Testis (tissue), 3 donors: ENCODE data around the gene EEIG2. TPM values are rescaled to one million over a fixed set of nuclear protein-coding genes. Genes with fewer than 3 reads are reported as not detected.

ENCODE experiments used
- DNase-seq: peaks from one replicate; pipeline ENCODE4 v3.0.0-alpha.2; 2019
- H3K27ac ChIP-seq, 2 donors: fragments of 200-600 bp; sonication (generic); one replicate each; pipeline ENCODE4 v1.5.1; 2019
- H3K27me3 ChIP-seq: fragments of 200-600 bp; sonication (generic); one replicate; pipeline ENCODE4 v1.5.1; 2019
- H3K36me3 ChIP-seq: fragments of 200-600 bp; sonication (generic); one replicate; pipeline ENCODE4 v1.5.1; 2017; ENCODE audit warnings: low read depth; ENCODE audit errors: missing control alignments
- H3K4me1 ChIP-seq: fragments of 200-600 bp; sonication (generic); one replicate; pipeline ENCODE4 v1.5.1; 2019
- H3K4me3 ChIP-seq, 2 donors: fragments of 200-600 bp; sonication (generic); one replicate each; pipeline ENCODE4 v1.5.1; 2017 to 2019
- H3K9me3 ChIP-seq: fragments of 200-600 bp; sonication (generic); one replicate; pipeline ENCODE4 v1.5.1; 2017
- POLR2A ChIP-seq: fragments of 450-650 bp; IDR thresholded peaks from one replicate; pipeline ENCODE4 v1.6.1; 2017; ENCODE audit warnings: antibody characterized with exemption, mild to moderate bottlenecking, moderate library complexity
- WGBS, 2 donors: methylation state at CpG; one replicate each; pipeline ENCODE4 v1.1.5; 2018; 5-methylcytosine and 5-hydroxymethylcytosine counted together
- intact Hi-C: fragments of 100-400 bp; cut with DNase I; formaldehyde crosslinking; loops from one replicate; pipeline ENCODE4 v1.15.1; 2023; ENCODE audit warnings: low total_unique reads
- polyA plus RNA-seq: library from polyadenylated mRNA; stranded (reverse); fragments of 350-450 nt; fragmentation: Illumina TruSeq; extraction: RNeasy Lipid Tissue Mini Kit (QIAGEN cat#74804); gene quantifications from one replicate; pipeline ENCODE4 v1.2.3, GENCODE V29; 2014; ENCODE audit warnings: low read depth, low replicate concordance; ENCODE audit not compliant: insufficient read depth
- total RNA-seq, 2 donors: library from RNA; depleted of rRNA; stranded (reverse); fragments of >200 nt; gene quantifications; one replicate each; pipeline ENCODE4 v1.2.3, GENCODE V29; 2016
- TF ChIP-seq, protein P1 (sequence below), 3 experiments: fragments of 450-650 bp in 2 of 3; fragments of 200-600 bp in 1 of 3; sonication (generic) in 1 of 3; IDR thresholded peaks; one replicate each; pipeline ENCODE4 v1.5.1; 2016 to 2019; ENCODE audit warnings: antibody characterized with exemption in 3 of 3, mild to moderate bottlenecking in 2 of 3, moderate library complexity in 1 of 3

EEIG2 gene
- total and polyA plus RNA-seq, 3 donors from 2014 or later, result 11.6 to 20.6 (median 14.7) TPM

DNA sequence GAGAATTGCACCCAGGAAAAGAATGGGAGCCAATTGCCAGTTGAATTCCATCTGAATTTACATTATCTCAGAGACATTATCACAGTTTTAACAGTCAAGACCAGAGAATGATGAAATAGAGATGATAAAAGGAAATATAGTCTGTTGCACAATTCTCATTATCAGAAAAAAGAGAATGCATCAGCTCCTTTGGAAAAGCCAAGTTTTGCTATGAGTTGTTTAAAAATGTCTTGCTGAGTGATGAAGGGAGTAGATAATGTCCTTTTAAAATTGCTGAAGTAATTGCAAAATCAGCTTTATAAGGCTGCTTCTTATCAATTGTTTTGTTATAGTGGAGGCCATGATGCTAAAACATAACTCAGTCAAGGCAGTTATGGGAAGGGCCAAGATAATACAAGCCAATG, 37.9 kb upstream of the EEIG2 start:
- H3K27ac ChIP-seq, result no peak overlapping the region
- TF ChIP-seq POLR2A, result no peak
- TF ChIP-seq, protein P1, sequence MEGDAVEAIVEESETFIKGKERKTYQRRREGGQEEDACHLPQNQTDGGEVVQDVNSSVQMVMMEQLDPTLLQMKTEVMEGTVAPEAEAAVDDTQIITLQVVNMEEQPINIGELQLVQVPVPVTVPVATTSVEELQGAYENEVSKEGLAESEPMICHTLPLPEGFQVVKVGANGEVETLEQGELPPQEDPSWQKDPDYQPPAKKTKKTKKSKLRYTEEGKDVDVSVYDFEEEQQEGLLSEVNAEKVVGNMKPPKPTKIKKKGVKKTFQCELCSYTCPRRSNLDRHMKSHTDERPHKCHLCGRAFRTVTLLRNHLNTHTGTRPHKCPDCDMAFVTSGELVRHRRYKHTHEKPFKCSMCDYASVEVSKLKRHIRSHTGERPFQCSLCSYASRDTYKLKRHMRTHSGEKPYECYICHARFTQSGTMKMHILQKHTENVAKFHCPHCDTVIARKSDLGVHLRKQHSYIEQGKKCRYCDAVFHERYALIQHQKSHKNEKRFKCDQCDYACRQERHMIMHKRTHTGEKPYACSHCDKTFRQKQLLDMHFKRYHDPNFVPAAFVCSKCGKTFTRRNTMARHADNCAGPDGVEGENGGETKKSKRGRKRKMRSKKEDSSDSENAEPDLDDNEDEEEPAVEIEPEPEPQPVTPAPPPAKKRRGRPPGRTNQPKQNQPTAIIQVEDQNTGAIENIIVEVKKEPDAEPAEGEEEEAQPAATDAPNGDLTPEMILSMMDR (IDR thresholded peaks at IDR 0.05), result no peak
- DNase-seq, result no peak
- intact Hi-C loops, result no loop called here
- H3K9me3 ChIP-seq, result no peaks in the 10 kb centered on the region
- no peaks in the 10 kb centered on the region for H3K4me1 ChIP-seq
- H3K4me3 ChIP-seq, result no peak overlapping the region
- H3K27me3 ChIP-seq, result no peaks in the 10 kb centered on the region
- H3K36me3 ChIP-seq, result no peaks in the 10 kb centered on the region

- no peaks in the 10 kb centered on the region for H3K4me1 ChIP-seq
- DNase-seq, result no peak
- TF ChIP-seq, protein P1 (IDR thresholded peaks at IDR 0.05), result no peak
- no peak for TF ChIP-seq POLR2A
- no peaks in the 10 kb centered on the region for H3K27me3 ChIP-seq
- intact Hi-C loops, result no loop called here
- no peak overlapping the region for H3K4me3 ChIP-seq
- no peak overlapping the region for H3K27ac ChIP-seq
- no peaks in the 10 kb centered on the region for H3K36me3 ChIP-seq
- H3K9me3 ChIP-seq, result no peaks in the 10 kb centered on the region
These were observed 36.1 kb upstream of the EEIG2 start for GRCh38 chr1:108523829-108524228.

GRCh38 chr1:108524676-108525075, 35.2 kb upstream of the EEIG2 start:
- Histone ChIP-seq H3K36me3 (no peaks in the 10 kb centered on the region), H3K4me1 (no peaks in the 10 kb centered on the region), H3K9me3 (no peaks in the 10 kb centered on the region), H3K27me3 (no peaks in the 10 kb centered on the region), H3K4me3 (no peak overlapping the region), H3K27ac (no peak overlapping the region)
- intact Hi-C loops, result no loop called here
- TF ChIP-seq POLR2A, result no peak
- TF ChIP-seq, protein P1 (IDR thresholded peaks at IDR 0.05), result no peak
- WGBS, 2 donors, result 80 to 82% methylated on average over 3 of the region's 3 CpGs
- DNase-seq, result no peak

DNA sequence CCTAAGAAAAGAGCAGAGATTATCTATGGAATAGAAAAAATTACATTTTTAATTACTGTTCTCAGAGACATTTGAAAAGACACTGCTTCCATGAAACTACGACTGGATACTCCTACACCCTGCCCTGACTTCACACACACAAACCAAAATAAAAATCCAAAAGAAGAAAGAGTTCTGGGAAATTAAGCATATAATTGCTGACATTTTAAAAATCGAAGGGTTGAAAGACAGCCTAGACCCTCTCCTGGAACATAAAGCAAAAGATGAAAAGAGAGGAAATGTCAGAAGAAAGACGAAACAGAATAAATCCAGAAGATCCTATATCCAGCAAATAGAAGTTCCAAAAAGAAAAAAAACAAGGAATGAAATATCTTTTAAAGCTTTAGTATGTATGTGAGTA, 32.8 kb upstream of the EEIG2 start:
- Histone ChIP-seq H3K27ac (no peak overlapping the region), H3K4me1 (no peaks in the 10 kb centered on the region), H3K36me3 (no peaks in the 10 kb centered on the region), H3K4me3 (no peak overlapping the region), H3K27me3 (no peaks in the 10 kb centered on the region), H3K9me3 (no peaks in the 10 kb centered on the region)
- TF ChIP-seq POLR2A, result no peak
- TF ChIP-seq, protein P1 (IDR thresholded peaks at IDR 0.05), result no peak
- intact Hi-C loops, result no loop called here
- WGBS, 2 donors, result 67 to 70% methylated on average over 3 of the region's 3 CpGs
- no peak for DNase-seq

DNA sequence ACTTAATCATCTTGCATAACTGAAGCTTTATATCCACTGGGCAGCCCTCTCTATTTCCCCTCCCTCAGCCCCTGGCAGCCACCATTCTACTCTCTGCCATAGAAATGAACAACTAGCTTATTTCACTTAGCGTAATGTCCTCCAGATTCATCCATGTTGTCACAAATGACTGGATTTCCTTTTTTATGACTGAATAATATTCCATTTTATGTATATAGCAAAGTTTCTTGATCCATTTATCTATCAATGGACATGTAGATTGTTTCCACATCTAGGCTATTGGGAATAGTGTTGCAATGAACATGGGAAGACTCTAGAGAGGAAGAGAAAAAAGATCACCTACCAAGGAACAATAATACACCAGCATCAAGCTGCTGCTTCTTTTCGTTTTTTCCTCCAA, 32.1 kb upstream of the EEIG2 start:
- Histone ChIP-seq H3K4me3 (no peak overlapping the region), H3K27ac (no peak overlapping the region), H3K36me3 (no peaks in the 10 kb centered on the region), H3K9me3 (no peaks in the 10 kb centered on the region), H3K4me1 (no peaks in the 10 kb centered on the region), H3K27me3 (no peaks in the 10 kb centered on the region)
- no peak for DNase-seq
- TF ChIP-seq, protein P1 (IDR thresholded peaks at IDR 0.05), result no peak
- no peak for TF ChIP-seq POLR2A
- WGBS, 2 donors, result 93 to 96% methylated on average over 2 of the region's 2 CpGs
- intact Hi-C loops, result no loop called here
